Adrenal gland (tissue), 5 donors: ENCODE data around the gene PTPN5.

Source experiments
- CTCF ChIP-seq, 6 experiments: fragments of 450-650 bp in 4 of 6; fragments of 200-600 bp in 2 of 6; sonication (generic) in 1 of 6; IDR thresholded peaks; 1 replicate in 5 of 6; 2 replicates in 1 of 6; pipeline versions ENCODE4 v1.5.1 to v1.8.0; 2016 to 2021; ENCODE audit warnings: antibody characterized with exemption in 6 of 6, mild to moderate bottlenecking in 2 of 6, moderate library complexity in 1 of 6
- POLR2A ChIP-seq, 2 donors: fragments of 450-650 bp; IDR thresholded peaks; one replicate each; pipeline ENCODE4 v1.6.1; 2017; ENCODE audit warnings: antibody characterized with exemption in 2 of 2, mild to moderate bottlenecking in 2 of 2, moderate library complexity in 1 of 2
- donor health status: DM: no; HTN: no; CAD: no.

- TF ChIP-seq CTCF (IDR thresholded peaks at IDR 0.05), result no peak
- TF ChIP-seq POLR2A (IDR thresholded peaks at IDR 0.05), result no peak
Measured at GRCh38 chr11:18739685-18740084, 51.9 kb downstream of the PTPN5 start.
